ENCODE data around the gene DCDC2B.
"Not testable (repeated sequence)": the region's sequence is repeated elsewhere in the genome, so short reads cannot be mapped to it uniquely, and the experiment has no call there.

Gene DCDC2B

GRCh38 chr1:32228771-32229170 lies 19.9 kb downstream of the DCDC2B start:
- DNase-seq = no peak

DNA sequence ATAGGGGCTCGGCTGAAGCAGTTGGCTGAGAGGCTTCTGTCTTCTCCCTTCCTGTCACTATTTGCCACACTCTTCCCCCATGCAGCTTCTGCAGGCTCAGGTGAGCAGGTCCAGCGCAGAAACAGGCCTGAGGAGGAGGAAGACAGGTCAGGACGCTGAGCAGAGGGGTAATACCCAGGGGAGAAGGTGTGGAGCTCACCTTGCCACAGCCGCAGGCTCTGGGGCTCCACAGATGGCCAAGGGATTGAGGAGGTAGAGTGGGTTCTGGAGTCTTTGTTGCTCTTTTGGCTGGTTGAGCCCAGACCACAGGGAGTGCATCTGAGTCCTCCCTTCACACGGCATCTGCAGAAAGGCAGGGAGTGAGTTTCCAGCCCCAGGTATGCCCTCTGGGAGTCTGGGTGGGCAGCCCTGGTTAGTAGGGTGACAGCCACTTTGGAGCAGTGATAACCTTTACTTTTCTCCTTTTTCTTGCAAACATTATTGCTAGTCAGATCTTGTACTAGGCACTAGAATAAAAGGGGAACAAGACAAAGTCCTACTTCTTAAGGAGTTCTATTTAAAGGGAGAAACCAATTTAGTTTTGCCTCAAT lies 23.0 kb downstream of the DCDC2B start:
- no peak for DNase-seq

GRCh38 chr1:32232558-32233304 lies 23.8 kb downstream of the DCDC2B start:
- no peak for DNase-seq

DNA sequence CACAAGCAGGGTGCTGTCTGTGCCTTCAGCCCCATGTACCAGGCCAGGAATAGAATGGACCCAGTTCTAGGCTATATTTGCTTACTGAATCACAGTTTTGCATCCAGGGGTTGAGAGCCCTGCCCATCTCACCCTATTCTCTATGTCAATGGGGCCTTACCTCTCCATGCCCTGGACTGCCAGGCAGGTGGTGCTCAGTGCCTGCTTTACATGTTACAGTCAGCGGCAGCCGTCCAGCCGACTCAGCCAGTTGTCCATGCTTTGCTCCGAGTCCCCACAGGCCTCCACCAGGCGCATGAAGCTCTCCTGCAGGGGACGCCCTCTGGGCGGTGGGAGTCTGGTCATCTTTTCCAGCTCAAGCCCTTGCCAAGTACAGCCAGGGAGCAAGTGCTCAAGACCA lies 25.9 kb downstream of the DCDC2B start:
- DNase-seq = no peak

DNA sequence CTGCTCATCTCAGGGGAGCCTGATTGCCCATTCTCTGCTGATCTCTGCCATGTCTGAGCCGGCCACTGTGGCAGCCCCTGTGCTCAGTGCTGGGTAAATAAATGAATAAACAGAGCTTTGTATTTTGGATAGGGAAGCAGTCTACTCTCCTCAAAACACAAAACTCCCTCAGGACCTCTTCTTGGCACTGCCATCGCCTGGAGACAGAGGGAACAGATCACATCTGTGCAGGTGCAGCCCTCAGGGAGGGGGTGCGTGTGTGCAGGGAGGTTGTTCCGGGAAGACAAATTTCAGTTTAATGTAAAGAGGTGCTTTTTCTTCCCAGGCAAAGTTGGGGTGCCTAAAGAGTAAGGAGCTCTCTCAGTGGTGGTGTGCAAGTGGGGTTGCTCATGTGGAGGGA lies 30.4 kb downstream of the DCDC2B start:
- no peak for DNase-seq

GRCh38 chr1:32239790-32240139 lies 30.9 kb downstream of the DCDC2B start:
- DNase-seq = no peak

DNA sequence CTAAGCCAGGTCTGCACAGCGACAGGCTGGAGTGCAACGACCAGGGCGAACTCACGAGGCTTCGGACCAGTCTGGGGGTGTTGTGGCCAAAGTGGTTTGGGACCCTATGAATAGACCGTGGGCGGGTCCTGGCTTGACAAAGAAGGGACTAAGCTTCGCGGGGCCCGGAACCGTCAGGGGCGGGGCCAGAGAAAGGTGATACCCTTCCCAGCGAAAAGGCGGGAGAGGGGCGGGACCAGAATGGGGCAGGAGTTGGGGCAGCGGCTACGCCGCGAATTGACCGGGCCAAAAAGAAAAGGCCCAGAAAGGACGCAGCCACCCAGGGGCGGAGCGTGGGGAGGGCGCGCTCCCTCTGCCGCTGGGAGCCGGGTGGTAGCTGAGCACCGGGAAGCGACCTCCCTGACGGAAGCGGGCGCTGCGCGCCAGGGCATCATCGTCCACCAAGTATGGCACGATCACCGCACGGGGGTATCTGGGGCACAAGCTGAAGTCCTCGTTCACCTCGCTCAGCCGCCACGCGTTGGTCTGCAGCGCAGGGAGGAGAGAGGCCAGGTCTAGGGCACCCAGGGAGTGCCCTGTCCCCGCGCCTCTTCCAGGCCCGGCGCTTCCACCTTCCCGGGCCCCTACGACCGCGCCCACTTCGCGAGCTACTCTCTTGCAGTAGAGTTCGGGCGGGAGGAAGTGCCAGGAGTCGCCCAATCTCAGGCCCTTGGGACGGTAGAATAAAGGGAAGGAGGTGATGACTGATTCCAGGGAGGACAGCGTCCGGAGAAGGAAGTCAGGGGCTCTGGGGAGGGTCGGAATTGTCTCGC lies 31.5 kb downstream of the DCDC2B start:
- DNase-seq = no peak

DNA sequence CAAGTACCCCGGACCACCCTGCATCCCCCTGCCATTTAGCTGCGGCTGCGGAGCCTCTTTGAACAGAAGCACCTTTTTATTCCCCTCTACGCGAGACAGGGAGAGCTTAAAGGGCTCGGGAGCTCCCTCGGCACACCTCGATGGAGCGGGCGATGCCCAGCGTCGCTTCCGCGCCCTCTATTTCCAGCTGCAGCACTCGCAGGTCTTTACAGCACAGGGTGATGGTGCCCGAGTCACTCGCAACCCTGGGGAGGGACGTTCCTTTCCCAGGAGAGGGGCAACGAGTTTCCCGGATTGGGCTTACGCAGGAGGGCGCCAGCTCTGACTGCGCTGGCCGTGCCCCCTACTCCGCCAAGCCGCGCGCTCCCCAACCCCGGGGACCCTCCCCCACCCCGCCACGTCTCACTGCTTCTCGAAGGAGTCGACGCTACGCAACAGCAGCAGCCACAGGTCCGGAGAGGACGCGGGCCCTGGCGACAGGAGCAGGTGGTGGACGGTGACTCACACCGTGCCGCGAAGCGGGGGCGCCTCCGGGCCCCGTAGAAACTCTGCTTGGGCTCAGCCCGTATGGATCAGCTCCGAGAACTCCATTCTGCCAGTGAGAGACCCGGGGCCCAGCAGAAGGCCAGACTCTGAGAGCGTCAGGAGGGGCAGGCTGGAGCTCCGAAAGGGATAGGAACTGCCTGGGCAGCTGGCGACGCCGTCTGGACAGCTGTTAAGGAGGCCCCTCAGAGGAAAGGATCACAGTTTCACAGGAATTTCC lies 32.3 kb downstream of the DCDC2B start:
- no peak for DNase-seq

GRCh38 chr1:32242341-32242851 lies 33.5 kb downstream of the DCDC2B start:
- no peak for DNase-seq

DNA sequence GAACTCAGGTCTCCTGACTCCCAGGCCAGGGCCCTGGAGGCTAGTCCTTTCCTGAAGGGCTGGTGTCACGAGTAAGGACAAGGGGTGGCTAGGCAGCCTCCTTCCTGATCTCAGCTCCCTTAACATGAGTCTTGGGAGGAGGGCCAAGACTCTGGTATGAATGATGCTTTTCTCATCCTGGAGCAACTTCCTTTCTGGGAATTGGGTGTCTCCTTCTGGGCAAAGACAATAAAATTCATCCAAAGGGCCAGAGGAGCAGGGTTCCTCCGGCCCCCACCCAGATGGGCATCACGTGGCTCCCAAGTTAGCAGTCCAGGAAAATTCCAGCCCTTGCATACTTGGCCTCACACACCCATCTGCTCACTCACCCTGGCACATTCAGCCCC lies 38.0 kb downstream of the DCDC2B start, which contains the start of gene FAM167B:
TSS of gene FAM167B (plus strand) at position 335 of the 386 bp plus-strand sequence. CDS start 200 bp downstream, outside the sequence.
- no peak for DNase-seq

- DNase-seq = no peak
These were observed 38.6 kb downstream of the DCDC2B start for GRCh38 chr1:32247452-32247851.

- no peak for DNase-seq
These were observed 39.3 kb downstream of the DCDC2B start for GRCh38 chr1:32247983-32248889.

DNA sequence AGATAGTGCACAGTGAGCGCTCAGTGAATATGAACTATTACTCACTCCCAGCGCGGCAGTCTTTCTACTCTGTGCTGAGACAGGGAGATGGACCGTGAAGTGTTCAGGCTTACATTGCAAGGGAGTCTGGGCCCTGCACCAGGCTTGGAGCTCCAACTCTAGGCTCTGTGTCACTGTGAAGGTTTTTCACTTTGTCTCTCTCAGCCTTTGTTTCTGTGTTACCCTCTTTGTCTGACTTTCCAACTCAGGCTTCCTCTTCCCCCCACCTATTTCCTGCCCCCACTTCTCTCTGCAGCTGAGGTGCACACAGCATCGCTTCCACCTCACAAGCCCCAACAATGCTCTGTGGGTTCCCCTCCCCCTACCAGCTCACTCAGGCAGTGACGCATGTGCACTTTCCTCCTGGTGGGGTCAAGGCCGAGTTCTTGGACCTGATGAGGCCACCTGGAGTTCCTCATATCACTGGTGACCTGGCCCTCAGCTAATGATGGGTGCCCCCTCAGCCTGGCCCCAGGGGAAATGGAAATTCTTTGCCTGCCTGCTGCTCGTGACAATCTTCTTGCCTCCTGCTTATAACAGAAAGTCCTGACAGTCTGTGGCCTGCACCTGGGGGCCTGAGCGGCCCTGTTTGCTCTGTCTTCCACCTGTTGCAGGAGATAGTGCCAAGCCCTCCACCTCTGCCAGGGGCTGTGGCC lies 41.1 kb downstream of the DCDC2B start:
- no peak for DNase-seq

DNA sequence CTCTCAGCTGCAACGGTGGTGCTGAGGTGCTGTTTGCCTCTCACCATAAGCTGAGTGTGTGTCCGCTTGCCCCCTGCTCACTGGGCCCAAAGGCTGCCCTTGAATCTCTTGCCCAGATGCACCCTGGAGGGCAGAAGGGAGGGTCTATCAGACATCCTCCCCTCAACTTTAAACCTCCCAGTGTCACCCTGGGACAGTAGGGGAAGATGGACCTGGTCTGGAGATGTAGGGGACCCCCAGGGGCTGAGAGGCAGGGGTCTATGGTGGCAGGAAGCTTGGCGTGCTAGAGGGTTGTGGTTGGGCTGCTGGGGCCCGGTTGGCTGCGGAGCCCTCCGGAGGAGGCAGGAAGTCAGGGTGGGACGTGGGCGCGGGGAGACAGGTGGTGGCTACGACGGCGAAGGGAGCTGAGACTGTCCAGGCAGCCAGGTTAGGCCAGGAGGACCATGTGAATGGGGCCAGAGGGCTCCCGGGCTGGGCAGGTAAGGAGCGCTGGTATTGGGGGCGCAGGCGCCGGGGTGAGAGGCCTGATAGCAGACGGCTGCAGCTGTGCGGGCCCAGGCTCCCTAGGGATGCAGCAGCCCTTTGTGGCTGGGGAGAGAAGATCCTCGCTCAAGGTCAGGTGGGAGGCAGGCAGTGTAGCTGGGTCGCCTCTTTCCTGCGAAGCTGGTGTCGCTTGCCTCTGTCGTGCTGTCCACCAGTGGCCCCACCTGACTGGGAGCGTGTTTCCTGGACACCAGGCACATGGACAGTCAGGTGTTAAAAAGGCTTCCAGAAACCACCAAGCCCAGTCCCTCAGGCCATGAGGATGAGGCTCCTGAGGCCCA lies 42.2 kb downstream of the DCDC2B start, which contains the start of gene LCK:
TSS of gene LCK (plus strand) at position 373 of the 824 bp plus-strand sequence. CDS start 23,065 bp downstream, outside the sequence.
- DNase-seq = no peak

GRCh38 chr1:32255072-32256071 lies 46.5 kb downstream of the DCDC2B start:
- no peak for DNase-seq

- DNase-seq = no peak
These were observed 47.8 kb downstream of the DCDC2B start for GRCh38 chr1:32256473-32257226.

DNA sequence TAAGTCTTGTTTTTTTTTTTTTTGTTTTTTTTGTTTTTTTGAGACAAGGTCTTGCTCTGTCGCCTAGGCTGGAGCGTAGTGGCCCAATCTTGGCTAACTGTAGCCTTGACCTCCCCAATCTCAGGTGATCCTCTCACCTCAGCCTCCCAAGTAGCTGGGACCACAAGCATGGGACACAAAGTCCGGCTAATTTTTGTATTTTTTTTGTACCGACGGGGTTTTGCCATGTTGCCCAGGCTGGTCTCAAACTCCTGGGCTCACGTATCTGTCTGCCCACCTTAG lies 48.3 kb downstream of the DCDC2B start:
- no peak for DNase-seq

DNA sequence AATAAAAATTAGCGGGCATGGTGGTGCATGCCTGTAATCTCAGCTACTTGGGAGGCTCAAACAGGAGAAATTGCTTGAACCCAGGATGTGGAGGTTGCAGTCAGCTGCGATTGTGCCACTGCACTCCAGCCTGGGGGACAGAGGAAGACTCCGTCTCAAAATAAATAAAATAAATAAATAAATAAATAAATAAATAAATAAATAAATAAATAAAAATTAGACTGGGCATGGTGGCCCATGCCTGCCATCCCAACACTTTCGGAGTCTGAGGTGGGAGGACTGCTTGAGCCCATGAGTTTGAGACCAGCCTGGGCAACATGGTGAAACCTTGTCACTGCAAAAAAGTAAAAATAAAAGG lies 54.3 kb downstream of the DCDC2B start:
- not testable (repeated sequence) for DNase-seq

All from SIG-M5 (cell line).